ENCODE results near the gene RASGRF1. TPM values are rescaled to one million over a fixed set of nuclear protein-coding genes. Genes with fewer than 3 reads are reported as not detected.

RASGRF1 gene
- total RNA-seq, 4 donors from 2014 or later, result 0.13 to 0.23 TPM; not detected in 2

DNA sequence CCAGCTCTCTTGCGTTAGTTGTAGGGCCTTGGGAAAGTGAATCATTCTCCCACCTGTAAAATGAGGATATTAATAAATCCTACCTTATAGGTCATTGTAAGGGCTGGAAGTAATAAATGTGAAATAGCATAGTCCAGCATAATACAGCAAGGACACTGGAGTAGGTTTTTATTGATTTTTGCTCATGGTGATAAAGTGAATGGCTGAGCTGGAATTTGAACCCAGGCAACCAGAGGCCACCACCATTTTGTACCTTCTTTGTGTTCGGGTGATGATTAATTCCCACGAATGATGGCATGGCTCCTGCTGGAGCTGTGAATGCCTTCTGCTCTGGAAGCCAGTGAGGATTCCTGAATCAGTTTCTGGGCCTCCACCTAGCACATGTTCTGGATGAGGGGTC, 177.6 kb downstream of the RASGRF1 start:
- Histone ChIP-seq H3K36me3 (peaks cover 0 to 75% of the 10 kb centered on the region in 2 donors), H3K27ac (peak overlapping the region in 1 of 4 donors; percentile 74), H3K9me3 (no peaks in the 10 kb centered on the region), H3K27me3 (no peaks in the 10 kb centered on the region), H3K4me1 (peaks cover 0 to 66% (median 32%) of the 10 kb centered on the region in 3 donors), H3K4me3 (no peak overlapping the region)
- TF ChIP-seq EP300 (IDR thresholded peaks at IDR 0.05) (no peak), POLR2AphosphoS5 (IDR thresholded peaks at IDR 0.05) (no peak), POLR2A (IDR thresholded peaks at IDR 0.05) (no peak)
- TF ChIP-seq, protein P1, sequence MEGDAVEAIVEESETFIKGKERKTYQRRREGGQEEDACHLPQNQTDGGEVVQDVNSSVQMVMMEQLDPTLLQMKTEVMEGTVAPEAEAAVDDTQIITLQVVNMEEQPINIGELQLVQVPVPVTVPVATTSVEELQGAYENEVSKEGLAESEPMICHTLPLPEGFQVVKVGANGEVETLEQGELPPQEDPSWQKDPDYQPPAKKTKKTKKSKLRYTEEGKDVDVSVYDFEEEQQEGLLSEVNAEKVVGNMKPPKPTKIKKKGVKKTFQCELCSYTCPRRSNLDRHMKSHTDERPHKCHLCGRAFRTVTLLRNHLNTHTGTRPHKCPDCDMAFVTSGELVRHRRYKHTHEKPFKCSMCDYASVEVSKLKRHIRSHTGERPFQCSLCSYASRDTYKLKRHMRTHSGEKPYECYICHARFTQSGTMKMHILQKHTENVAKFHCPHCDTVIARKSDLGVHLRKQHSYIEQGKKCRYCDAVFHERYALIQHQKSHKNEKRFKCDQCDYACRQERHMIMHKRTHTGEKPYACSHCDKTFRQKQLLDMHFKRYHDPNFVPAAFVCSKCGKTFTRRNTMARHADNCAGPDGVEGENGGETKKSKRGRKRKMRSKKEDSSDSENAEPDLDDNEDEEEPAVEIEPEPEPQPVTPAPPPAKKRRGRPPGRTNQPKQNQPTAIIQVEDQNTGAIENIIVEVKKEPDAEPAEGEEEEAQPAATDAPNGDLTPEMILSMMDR (IDR thresholded peaks at IDR 0.05), result no peak
- no peak for ATAC-seq
- WGBS, 2 donors (ENCODE audit: low coverage in 1 of 2), result 78 to 80% methylated on average over 2 to 3 of the region's 3 CpGs

DNA sequence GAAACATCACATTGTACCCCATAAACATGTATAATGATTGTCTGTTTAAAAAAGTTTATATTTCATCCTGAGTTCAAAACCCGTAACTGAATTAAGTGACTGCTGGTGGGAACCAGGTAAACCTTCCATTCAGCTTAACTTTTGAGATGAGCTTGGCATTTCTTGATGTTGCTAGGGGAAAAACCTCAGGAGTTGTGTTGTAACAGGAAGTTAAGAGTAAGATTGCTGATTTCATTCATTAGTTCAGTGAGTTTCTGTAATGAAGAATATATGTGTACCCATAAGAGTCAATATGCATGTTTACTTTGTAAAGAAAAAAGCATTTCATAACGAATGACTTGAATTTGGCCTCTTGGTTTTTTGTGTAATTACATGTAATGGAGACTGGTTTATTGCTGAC, 178.3 kb downstream of the RASGRF1 start:
- 71 to 86% methylated on average over 2 of the region's 2 CpGs for WGBS, 2 donors (ENCODE audit: low coverage in 1 of 2)
- no peaks in the 10 kb centered on the region for H3K9me3 ChIP-seq
- H3K27me3 ChIP-seq, result no peaks in the 10 kb centered on the region
- TF ChIP-seq POLR2A (IDR thresholded peaks at IDR 0.05), result no peak
- TF ChIP-seq, protein P1 (IDR thresholded peaks at IDR 0.05), result no peak
- TF ChIP-seq POLR2AphosphoS5 (IDR thresholded peaks at IDR 0.05), result no peak
- no peak for TF ChIP-seq EP300 (IDR thresholded peaks at IDR 0.05)
- H3K4me3 ChIP-seq, result no peak overlapping the region
- H3K36me3 ChIP-seq, result peaks cover 0 to 81% of the 10 kb centered on the region in 2 donors
- ATAC-seq, result no peak
- H3K4me1 ChIP-seq, result peaks cover 0 to 60% (median 32%) of the 10 kb centered on the region in 3 donors
- H3K27ac ChIP-seq, result no peak overlapping the region

DNA sequence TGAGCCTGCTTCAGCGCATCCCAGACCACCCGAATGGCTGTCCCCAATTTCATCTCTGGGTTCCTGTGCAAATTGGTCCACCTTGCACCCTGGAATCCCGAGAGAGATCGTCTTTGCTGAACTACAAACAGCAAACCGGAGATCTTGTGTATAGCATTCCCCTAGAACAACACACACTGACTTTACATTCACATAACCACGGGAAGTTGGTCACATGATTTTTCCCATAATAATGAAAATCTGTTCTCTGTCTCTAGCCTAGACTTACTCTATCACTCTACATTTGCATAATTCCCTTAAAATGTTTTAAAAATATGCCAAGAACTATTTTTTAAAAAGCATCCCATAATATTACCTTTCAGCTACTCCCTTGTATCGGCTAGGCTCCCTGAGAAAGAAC, 180.3 kb downstream of the RASGRF1 start:
- peaks cover 0 to 95% of the 10 kb centered on the region in 2 donors for H3K36me3 ChIP-seq
- H3K9me3 ChIP-seq, result no peaks in the 10 kb centered on the region
- peaks cover 2 to 57% (median 20%) of the 10 kb centered on the region in 3 donors for H3K4me1 ChIP-seq
- no peak overlapping the region for H3K4me3 ChIP-seq
- TF ChIP-seq POLR2AphosphoS5 (IDR thresholded peaks at IDR 0.05) (no peak), POLR2A (IDR thresholded peaks at IDR 0.05) (no peak), EP300 (IDR thresholded peaks at IDR 0.05) (no peak)
- TF ChIP-seq, protein P1 (IDR thresholded peaks at IDR 0.05), result no peak
- WGBS, 2 donors (ENCODE audit: low coverage in 1 of 2), result 52 to 82% methylated on average over 5 to 7 of the region's 7 CpGs
- H3K27me3 ChIP-seq, result no peaks in the 10 kb centered on the region
- no peak overlapping the region for H3K27ac ChIP-seq
- no peak for ATAC-seq

Other genes starting within 250 kb of the RASGRF1 start
- gene MORF4L1, start 217.9 kb downstream of the RASGRF1 start, total RNA-seq, result 100 to 1,000 TPM; 347 to 449 (median 406) TPM
- gene CTSH, start 145.7 kb downstream of the RASGRF1 start, total RNA-seq, result 100 to 1,000 TPM in 1 of 4 donors, 10 to 100 TPM in 3; 65.5 to 101 (median 76.6) TPM
- not detected for gene ANKRD34C, start 191.9 kb upstream of the RASGRF1 start, total RNA-seq
- 10 to 100 TPM; 14.6 to 31.1 (median 26.7) TPM for gene TMED3, start 220.3 kb upstream of the RASGRF1 start, total RNA-seq